ENCODE measurements around the gene OVCH2.
"Not testable (repeated sequence)": the region's sequence is repeated elsewhere in the genome, so short reads cannot be mapped to it uniquely, and the experiment has no call there.

The OVCH2 gene

DNA sequence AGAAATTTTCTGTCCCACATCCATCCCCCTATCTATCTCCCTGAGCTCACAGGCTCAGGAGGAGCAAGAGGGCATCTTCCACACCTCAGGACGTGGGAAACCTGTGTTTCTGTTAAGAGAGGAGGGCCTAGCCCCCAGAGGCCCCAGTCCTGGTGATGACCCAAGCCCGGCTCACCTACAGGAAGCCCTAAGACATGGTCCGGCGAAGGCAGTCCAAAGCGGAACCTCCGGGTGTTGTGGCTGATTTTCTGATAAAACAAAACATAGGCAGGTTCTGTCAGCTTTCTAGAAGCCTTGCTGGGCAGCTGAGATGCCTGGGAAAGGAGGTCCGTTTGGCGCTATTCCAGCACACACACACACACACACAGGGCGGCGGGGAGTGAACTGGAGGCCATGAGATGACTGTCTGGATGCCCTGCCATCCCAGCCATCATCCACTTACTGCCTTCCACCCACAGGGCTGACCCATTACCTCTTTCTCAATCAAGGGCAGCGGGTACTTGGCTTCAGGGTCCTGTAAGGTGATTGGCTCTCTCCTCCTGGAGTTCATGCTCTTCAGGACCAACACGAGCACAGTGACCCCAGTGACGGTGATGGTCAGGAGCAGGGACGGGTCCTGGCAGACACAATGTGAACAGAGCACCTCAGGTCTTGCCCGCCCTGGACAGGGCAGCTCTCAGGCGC lies 33.9 kb downstream of the OVCH2 start:
- DNase-seq (ENCODE audit: low spot score) (no peak), FAIRE-seq (no peak)

DNA sequence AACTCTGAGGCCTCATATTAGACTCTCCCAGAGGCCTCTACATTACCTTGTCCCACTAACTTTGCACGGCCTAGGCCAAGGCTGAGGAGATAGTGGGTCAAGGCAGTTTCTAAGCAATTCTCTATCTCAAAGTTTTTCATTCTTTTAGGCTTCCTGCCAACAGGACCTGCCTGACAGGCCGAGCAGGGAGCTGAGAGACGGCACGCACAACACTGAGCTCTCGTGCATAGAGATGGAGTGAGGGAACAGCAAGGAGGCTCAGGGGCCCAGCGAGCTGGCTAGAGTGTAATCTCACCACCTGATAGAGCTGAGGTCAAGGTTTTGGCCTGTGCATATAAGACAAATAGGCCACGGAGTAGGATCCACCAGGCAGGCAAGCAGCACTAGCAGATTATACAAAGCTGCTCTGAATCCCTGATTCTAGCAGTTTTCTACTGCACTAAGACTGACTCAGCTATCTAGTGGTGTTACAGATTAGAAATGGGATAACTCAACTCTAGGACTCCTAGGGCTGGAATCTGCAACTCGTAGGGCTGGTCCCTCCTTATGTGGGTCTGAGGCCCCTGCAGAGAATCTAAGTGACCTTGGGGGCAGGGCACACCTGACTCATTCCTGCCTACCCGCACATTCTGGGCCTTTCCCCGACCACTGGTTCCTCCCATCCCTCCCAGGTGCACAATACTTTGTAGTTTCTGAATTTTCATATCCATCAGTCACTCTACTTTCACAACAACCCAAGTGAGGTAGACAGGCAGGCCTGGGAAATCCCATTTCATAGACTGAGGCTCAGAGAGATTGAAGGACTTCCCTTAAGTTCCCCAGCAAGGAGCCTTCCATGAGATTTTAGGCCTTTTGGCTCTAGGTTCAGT lies 34.7 kb downstream of the OVCH2 start:
- FAIRE-seq = no peak
- no peak for DNase-seq (ENCODE audit: low spot score)

DNA sequence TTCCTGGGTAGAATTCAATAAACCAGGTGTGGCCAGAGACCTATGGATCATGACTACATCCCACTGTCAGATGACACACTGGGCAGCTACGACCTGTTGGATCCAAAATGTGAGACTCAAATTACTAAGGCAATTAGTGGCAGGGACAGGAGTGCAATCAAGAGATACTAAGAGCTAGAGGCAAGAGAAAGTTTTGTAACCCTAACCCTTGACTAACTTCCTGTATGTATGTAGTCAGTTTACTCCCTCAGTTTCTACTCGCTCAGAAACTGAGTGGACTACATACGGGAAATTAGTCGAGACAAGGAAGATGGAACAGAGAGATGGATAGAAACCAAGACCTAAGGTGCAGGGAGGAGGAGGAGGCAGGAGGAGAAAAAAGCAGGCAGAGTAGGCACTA lies 35.6 kb downstream of the OVCH2 start:
- no peak for DNase-seq (ENCODE audit: low spot score)
- no peak for FAIRE-seq

DNA sequence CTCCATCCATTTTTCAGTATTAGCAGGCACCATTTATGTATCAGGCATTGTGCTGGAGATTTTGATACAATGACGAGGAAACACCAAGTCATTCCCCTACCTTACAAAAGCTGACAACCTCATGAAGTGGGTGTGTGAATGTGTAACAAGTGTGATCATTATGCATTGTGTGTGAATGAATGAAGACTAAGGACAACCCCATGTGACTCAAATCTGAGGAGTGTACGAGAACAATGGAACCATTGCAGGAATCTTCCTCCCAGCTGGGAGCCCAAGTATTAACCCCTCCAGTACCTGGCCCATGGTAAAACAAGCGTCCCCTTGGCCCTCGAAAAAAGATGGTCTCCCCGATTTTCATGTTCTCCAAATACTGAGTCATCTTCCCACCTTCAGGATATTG lies 37.4 kb downstream of the OVCH2 start:
- FAIRE-seq = no peak
- DNase-seq (ENCODE audit: low spot score) = no peak

DNA sequence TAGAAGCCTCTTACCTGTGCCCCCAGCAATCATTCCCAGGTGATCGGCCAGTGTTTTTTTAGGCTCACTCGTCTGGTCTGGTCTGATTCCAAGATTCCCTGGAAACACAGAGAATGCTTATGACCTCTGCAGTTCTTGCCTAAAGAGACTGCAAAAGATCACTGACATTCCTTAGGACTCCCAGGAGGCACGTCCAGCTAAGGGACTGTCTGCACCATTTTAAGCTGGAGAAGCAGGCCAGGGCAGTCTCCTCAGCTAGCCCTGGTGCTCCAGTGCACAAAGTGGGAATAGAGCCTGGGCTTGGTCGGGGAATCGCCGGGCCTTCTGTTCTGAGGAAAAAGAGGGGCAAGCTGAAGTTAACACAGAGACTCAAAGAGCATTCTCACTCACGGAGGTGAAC lies 37.8 kb downstream of the OVCH2 start:
- DNase-seq (ENCODE audit: low spot score) = no peak
- no peak for FAIRE-seq

DNA sequence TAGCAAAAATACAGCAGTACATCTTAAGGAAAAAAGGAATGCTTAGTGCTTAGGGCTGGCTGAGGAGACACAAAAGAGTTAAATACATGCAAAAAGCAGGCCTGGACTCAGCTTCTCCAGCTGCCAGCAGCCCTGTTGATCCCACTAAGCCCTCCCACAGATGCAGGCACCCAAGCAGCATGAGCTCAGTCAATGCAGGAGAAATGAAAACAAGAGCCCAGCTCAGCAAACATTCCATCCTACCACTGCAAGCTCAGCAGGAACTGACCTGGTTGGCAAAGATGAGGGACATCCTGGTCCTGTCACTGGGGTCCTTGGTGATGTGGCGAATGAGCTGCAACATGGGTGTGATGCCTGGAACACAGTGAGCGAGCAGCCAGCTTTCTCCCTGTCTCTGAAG lies 38.8 kb downstream of the OVCH2 start:
- DNase-seq (ENCODE audit: low spot score) (no peak), FAIRE-seq (no peak)

DNA sequence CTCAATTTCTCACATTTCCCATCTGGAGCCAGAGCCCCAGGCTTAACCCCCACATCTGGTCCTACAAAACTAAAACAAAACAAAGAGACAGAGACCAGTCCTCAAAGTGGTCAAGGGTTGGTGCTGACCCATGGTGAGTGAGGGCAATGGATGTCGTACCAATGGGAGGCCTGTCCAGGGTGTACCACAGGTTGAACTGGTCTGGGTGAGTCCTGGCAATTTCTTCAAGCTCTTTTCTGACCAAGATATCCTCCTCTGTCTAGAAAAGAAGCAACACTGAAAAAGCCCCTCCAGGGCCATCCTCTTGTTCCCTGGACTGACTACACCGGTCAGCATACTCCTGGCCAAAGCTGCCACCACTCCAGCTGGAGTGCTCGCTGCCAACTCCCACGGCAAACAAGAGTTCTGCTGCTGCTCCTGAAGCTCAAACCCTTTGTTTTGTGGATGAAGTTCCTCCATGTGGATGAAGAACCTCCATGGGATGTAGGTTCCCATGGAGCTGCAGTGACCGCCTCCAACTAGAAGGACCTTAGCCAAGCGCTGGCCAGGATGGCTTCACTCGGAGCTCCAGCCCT lies 39.9 kb downstream of the OVCH2 start:
- no peak for FAIRE-seq
- DNase-seq (ENCODE audit: low spot score) = no peak

DNA sequence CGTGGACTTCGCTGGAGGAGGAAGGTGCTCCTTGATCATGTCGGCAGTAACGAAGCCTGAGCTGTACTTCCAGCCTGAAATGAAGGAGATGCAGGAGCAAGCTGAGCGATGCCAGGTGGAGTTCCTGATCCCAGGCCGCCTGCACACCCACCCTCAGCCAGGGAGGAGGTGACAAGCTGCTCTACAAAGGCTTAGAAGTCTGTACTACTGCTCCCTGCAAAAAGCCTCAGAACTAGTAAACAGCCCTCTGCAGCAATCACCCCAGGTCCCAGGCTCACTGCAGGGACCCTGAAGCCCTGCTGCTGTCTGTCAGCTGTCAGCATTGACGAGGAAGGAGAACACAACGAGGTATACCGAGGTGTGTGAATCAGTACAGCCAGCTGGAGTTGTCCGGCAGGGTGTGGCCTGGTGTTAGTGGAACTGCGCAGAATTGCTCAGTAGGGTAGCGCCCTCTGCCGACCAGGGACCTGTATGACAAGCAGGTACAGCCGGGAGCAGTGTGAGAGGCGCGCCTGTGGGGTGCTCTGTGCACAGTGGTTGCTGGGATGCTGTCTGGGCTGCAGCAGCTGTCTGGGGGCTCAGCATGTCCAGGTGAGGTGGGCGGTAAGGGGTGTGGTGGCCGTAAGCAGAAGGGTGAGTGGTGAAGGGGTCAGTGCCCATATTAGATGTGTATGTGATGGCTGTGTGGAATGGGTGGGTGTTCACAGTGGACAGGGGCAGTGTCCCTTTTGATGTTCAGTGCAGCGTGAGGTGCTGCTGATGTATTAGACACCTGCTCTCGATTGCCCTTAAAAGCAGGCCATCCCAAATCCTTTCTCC lies 40.6 kb downstream of the OVCH2 start:
- FAIRE-seq (no peak), DNase-seq (ENCODE audit: low spot score) (peak; percentile 52)

DNA sequence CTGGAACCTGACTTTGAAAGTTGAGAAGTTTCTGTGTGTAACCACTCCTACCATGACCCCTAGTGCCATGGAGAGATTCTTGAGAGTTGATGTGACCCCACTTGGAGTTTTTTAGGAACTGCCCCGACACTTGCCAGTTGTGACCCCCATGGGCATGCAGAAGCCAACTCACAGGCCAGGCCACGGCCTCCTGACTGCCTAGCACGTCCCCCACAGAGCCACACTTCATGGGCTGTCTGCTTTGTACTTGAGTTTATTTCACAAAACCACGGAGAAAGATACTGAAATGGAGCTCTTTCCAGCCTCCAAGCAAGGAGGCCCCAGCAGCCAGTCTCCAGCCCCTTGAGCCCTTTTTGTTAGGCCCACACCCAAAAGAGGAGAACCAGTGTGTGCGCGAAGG lies 41.4 kb downstream of the OVCH2 start:
- DNase-seq (ENCODE audit: low spot score) (no peak), FAIRE-seq (no peak)

DNA sequence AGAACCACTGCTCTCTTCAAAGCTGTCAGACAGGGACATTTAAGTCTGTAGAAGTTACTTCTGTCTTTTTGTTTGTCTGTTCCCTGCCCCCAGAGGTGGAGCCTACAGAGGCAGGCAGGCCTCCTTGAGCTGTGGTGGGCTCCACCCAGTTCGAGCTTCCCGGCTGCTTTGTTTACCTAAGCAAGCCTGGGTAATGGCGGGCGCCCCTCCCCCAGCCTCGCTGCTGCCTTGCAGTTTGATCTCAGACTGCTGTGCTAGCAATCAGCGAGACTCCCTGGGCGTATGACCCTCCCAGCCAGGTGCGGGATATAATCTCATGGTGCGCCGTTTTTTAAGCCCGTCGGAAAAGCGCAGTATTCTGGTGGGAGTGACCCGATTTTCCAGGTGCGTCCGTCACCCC lies 42.7 kb downstream of the OVCH2 start:
- not testable (repeated sequence) for DNase-seq (ENCODE audit: low spot score); FAIRE-seq

DNA sequence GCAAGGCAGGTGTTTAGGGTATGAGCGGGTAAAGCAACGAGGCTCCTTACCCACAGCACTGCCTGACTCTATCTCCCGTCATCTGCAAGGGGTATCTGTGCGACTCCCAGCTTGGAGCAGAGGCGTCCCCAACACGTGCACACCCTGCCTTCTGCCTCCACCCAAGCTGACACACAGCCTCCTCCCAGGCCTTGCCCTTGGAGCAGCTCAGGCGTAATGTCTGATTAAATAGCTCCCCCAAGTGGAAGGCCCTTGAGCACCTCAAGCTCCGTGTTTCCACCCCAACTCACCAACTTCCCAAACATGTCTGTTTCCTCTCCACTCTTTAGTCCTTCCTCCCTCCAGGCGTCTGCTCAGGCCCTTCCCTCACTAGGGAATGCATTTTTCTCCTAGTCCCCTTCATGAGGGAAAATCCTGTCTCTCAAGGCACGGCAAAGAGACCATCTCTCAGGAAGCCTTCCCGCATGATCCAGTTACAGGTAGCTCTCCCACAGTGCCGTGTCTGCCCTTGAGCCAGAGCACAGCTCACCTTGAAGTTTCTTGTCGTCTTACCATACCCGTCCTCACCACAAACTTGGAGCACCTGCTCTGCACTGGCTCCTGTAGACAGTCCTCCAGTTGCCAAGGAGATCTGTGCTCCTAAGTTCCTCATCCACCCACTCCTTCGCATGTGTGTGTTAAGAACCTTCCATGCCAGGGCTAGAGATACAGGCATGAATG lies 48.8 kb downstream of the OVCH2 start:
- FAIRE-seq = no peak

DNA sequence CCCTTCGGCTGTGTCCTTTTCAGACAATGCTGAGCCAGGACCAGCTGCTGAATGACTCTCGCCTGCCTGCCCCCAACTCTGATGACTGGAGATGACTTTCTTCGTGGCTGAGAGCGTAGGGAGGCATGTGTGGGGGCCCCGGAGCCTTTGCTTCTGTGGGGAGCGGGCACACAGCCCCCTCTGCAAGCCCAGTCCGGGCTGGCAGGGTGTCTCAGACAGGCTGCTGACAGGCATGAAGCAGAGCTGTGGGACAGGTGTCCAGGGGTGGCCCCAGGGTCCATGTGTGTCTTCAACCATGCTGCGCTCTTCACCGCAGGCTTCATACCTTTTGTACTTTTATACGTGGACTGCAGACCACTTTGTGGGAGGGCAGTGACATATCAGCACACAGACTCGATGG lies 49.6 kb downstream of the OVCH2 start:
- DNase-seq (ENCODE audit: low spot score) = no peak
- FAIRE-seq = no peak

More for the DNA sequence above, 48.8 kb downstream of the OVCH2 start:
- DNase-seq (ENCODE audit: low spot score) = peak; percentile 24

DNA sequence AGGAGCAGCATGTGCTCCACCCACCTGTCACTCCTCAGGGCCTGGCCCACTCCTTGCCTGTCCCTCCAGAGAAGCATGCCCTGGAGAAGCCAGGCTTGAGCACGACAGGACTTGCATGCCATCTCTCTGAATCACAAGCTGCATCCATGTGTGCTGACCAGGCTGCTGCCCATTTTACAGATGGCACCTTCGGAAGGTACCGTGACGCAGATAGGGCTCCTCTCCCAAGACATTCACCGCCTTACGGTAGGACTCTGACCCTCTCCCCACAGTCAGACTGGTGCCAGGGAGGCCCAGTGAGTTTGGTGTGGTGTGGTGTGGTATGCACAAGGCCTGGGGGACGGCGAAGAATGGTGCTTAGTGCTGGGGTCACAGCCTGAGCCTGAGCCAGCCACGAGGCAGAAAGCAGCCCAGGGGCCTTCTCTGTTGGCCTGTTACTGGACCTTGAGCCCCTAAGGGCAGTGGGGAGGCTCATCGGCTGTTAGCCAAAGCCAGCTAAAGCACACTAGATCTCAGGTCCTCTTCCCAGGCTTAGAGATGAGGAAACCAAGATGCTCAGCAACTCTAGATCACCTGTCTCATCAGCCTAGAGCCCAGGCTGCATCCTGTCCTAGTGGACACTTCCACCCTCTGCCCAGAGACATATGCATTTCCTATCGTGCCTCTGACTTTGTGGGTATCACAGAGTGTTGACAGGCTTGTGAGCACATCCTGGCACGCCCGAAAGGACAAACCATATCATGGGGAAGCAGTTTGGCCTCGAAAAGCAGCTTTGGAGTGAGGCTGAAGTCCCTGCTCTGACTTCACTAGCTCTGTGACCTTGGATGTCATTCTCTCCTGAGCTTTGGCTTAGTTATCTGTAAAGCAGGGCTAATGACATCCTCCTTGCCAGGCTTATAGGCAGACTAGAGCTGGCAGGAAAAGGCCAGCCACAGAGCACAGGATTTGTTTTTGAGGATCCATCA lies 50.7 kb downstream of the OVCH2 start:
- DNase-seq (ENCODE audit: low spot score) (no peak), FAIRE-seq (no peak)

DNA sequence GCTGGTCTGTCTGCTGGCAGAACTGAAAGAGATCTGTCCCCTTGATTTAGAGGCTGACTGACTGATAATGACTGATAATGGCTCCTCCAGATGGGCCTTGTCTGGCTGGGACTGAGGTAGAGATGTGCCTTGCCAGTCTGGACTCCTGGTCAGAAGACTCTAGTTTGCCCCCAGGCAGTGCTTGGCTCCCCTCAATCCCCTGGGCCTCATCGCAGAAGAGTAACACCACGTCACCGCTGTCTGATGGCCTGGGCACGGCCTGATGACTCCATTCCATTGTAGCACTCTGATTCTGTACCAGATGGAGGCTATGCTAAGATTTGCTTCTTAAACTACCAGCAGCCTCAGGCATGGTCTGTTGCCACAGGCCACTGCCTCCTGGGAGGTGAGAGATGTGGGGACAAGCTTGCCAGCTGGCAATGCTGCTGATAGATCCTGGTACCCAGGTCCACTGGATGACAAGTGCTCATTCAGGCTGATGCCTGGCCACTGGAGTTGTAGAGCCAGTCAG lies 52.0 kb downstream of the OVCH2 start:
- FAIRE-seq (no peak), DNase-seq (ENCODE audit: low spot score) (no peak)

DNA sequence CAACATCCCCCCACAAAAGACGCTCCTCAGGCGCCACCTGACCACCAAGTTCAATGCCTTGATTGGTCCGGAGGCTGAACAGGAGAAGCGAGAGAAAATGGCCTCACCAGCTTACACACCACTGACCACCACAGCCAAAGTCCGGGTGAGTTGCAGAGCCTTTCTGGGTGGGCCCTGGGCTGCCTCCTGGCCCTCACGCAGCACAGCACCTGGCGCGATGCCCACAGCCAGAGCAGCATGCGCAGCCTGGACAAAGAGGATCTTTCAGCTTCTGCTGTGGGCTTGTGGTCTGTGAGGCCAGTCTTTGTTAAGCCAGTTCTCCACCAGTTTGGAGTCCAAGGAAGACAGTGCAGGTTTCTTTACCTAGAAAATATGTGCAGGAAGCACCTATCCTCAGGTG lies 54.6 kb downstream of the OVCH2 start:
- FAIRE-seq = no peak
- DNase-seq (ENCODE audit: low spot score) = no peak

DNA sequence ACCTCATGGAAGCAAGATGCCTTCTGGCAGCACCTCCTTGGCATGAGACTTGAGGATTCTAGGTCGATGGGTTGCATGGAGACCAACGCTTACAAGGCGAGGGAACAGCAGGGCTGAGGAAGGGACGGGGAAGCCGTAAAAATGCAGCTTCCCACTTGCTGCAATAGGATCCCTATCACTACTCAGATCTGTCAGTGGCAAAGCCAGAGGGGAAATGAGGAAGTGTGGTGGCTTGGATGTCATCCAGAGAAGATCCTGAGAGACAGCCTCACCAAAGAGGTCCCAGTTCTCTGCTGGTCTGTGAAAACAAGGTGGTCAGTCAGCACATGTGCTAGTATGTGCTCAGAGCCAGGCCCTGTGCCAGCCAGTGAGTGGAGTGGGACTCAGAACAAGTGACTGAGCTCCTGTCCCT lies 55.1 kb downstream of the OVCH2 start:
- no peak for DNase-seq (ENCODE audit: low spot score)
- FAIRE-seq = no peak

DNA sequence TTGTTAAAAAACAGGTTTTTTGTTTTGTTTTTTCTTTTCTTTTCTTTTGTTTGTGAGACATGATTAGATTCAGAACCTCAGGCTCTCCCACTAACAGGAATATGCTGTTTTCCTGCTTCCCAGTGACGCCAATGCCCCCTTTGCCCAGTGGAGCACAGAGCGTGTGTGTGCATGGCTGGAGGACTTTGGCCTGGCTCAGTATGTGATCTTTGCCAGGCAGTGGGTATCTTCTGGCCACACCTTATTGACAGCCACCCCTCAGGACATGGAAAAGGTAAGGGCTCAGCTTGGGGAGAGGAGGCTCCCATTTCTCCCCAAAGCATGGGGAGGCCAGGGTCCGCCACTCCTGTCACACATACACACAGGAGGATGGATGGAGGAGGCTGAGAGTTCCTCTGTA lies 58.0 kb downstream of the OVCH2 start:
- no peak for FAIRE-seq
- DNase-seq (ENCODE audit: low spot score) = no peak

DNA sequence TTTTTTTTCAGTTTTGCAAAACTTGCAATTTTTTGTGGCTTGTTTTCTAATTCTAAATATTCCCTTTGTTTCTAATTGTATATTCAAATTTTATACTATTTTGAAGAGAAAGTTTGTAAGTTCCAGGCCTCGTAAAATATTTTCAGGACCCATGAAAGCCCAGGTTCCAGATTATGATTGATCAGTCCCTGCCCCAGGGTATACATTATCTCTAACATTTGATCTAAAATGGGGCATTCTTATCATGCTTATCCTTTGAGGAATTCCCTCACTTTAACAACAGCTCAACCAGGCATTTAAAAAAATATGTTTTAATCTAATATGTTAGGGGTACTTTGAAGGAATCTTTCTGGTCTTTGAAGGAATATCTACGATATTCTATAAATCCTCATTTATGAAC lies 59.4 kb downstream of the OVCH2 start:
- DNase-seq (ENCODE audit: low spot score) (no peak), FAIRE-seq (no peak)

DNA sequence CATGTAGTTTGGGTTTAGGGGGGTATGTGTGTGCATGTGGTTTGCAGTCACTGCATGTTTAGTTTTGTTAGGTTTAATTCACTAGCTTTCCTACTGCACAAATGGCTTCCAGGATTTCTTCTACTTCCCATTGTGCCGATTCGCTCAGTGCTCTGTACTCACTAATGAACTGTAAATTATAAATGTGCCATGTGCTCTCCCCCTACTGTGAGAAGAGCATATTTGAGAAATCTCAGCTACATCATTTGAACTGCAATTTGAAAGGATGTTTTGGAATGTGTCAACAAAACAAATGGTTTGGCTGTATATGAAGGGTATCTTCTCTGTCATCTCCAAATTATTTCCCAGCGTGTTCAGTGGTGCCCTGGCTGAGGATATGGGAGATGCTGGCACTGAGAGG lies 61.1 kb downstream of the OVCH2 start:
- no peak for DNase-seq (ENCODE audit: low spot score)
- no peak for FAIRE-seq

DNA sequence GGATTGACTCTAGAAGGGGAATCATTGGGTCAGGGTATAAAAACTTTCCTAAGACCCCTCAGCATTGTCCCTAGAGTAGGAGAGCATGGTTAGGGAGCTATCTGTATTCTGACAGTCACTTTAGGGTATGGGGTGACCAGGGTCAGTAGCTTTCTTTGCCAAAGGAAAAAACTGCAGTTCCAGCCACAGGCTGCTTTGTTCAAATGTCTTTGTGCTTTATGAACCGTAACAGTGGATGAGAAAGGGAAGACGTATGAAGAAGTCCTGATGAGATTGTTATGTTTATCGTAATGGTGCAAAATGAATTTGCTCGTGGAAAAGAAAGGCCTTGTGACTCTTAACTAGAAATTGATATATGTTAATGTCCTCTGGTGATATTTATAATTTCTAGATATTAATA lies 63.0 kb downstream of the OVCH2 start:
- no peak for FAIRE-seq
- no peak for DNase-seq (ENCODE audit: low spot score)

Measured in RCC 7860 (cell line).